ENCODE measurements around the gene ALB. TPM values are rescaled to one million over a fixed set of nuclear protein-coding genes. Genes with fewer than 3 reads are reported as not detected.

Gene ALB
- total RNA-seq, 4 donors from 2014 or later: 84.5 TPM; not detected in 3

- Histone ChIP-seq H3K27me3 (no peaks in the 10 kb centered on the region), H3K9me3 (no peaks in the 10 kb centered on the region), H3K4me1 (no peaks in the 10 kb centered on the region), H3K4me3 (no peak overlapping the region), H3K36me3 (no peaks in the 10 kb centered on the region), H3K27ac (no peak overlapping the region)
- no peak for TF ChIP-seq EP300 (IDR thresholded peaks at IDR 0.05)
- TF ChIP-seq POLR2AphosphoS5 (IDR thresholded peaks at IDR 0.05): no peak
- no peak for TF ChIP-seq POLR2A (IDR thresholded peaks at IDR 0.05)
- TF ChIP-seq CTCF (IDR thresholded peaks at IDR 0.05): no peak
- DNase-seq (ENCODE audit: low spot score in 2 of 2): no peak
- 89% methylated on average over 2 of the region's 2 CpGs for WGBS
Measured at GRCh38 chr4:73407227-73407673, 3.2 kb downstream of the ALB start.

DNA sequence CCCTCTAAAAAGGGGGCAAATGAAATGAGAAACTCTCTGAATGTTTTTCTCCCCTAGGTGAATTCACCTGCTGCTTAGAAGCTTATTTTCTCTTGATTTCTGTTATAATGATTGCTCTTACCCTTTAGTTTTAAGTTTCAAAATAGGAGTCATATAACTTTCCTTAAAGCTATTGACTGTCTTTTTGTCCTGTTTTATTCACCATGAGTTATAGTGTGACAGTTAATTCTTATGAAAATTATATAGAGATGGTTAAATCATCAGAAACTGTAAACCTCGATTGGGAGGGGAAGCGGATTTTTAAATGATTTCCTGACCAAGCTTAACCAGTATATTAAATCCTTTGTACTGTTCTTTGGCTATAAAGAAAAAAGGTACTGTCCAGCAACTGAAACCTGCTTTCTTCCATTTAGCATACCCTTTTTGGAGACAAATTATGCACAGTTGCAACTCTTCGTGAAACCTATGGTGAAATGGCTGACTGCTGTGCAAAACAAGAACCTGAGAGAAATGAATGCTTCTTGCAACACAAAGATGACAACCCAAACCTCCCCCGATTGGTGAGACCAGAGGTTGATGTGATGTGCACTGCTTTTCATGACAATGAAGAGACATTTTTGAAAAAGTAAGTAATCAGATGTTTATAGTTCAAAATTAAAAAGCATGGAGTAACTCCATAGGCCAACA lies 4.2 kb downstream of the ALB start:
- no peak for TF ChIP-seq POLR2A (IDR thresholded peaks at IDR 0.05)
- H3K4me1 ChIP-seq: no peaks in the 10 kb centered on the region
- no peaks in the 10 kb centered on the region for H3K27me3 ChIP-seq
- DNase-seq (ENCODE audit: low spot score in 2 of 2): no peak
- no peaks in the 10 kb centered on the region for H3K9me3 ChIP-seq
- WGBS: 82% methylated on average over 4 of the region's 4 CpGs
- H3K4me3 ChIP-seq: no peak overlapping the region
- H3K36me3 ChIP-seq: no peaks in the 10 kb centered on the region
- H3K27ac ChIP-seq: no peak overlapping the region

DNA sequence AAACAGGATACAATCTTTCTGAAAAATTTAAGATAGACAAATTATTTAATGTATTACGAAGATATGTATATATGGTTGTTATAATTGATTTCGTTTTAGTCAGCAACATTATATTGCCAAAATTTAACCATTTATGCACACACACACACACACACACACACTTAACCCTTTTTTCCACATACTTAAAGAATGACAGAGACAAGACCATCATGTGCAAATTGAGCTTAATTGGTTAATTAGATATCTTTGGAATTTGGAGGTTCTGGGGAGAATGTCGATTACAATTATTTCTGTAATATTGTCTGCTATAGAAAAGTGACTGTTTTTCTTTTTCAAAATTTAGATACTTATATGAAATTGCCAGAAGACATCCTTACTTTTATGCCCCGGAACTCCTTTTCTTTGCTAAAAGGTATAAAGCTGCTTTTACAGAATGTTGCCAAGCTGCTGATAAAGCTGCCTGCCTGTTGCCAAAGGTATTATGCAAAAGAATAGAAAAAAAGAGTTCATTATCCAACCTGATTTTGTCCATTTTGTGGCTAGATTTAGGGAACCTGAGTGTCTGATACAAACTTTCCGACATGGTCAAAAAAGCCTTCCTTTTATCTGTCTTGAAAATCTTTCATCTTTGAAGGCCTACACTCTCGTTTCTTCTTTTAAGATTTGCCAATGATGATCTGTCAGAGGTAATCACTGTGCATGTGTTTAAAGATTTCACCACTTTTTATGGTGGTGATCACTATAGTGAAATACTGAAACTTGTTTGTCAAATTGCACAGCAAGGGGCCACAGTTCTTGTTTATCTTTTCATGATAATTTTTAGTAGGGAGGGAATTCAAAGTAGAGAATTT lies 5.2 kb downstream of the ALB start:
- no peak for TF ChIP-seq POLR2A (IDR thresholded peaks at IDR 0.05)
- TF ChIP-seq EP300 (IDR thresholded peaks at IDR 0.05): no peak
- TF ChIP-seq CTCF (IDR thresholded peaks at IDR 0.05): no peak
- no peak for TF ChIP-seq POLR2AphosphoS5 (IDR thresholded peaks at IDR 0.05)
- DNase-seq (ENCODE audit: low spot score in 2 of 2): no peak
- WGBS: 77% methylated on average over 6 of the region's 6 CpGs

GRCh38 chr4:73409978-73410548 lies 6.0 kb downstream of the ALB start:
- TF ChIP-seq EP300 (IDR thresholded peaks at IDR 0.05) (no peak), POLR2A (IDR thresholded peaks at IDR 0.05) (no peak), CTCF (IDR thresholded peaks at IDR 0.05) (no peak), POLR2AphosphoS5 (IDR thresholded peaks at IDR 0.05) (no peak)
- H3K4me3 ChIP-seq: no peak overlapping the region
- H3K27ac ChIP-seq: no peak overlapping the region
- no peak for DNase-seq (ENCODE audit: low spot score in 2 of 2)
- no peaks in the 10 kb centered on the region for H3K9me3 ChIP-seq
- WGBS: 86% methylated on average over 8 of the region's 8 CpGs
- H3K27me3 ChIP-seq: no peaks in the 10 kb centered on the region
- H3K36me3 ChIP-seq: no peaks in the 10 kb centered on the region
- no peaks in the 10 kb centered on the region for H3K4me1 ChIP-seq

More for the DNA sequence above, 5.2 kb downstream of the ALB start:
- H3K27me3 ChIP-seq: no peaks in the 10 kb centered on the region
- H3K9me3 ChIP-seq: no peaks in the 10 kb centered on the region
- H3K4me1 ChIP-seq: no peaks in the 10 kb centered on the region
- H3K36me3 ChIP-seq: no peaks in the 10 kb centered on the region
- H3K4me3 ChIP-seq: no peak overlapping the region
- H3K27ac ChIP-seq: no peak overlapping the region

DNA sequence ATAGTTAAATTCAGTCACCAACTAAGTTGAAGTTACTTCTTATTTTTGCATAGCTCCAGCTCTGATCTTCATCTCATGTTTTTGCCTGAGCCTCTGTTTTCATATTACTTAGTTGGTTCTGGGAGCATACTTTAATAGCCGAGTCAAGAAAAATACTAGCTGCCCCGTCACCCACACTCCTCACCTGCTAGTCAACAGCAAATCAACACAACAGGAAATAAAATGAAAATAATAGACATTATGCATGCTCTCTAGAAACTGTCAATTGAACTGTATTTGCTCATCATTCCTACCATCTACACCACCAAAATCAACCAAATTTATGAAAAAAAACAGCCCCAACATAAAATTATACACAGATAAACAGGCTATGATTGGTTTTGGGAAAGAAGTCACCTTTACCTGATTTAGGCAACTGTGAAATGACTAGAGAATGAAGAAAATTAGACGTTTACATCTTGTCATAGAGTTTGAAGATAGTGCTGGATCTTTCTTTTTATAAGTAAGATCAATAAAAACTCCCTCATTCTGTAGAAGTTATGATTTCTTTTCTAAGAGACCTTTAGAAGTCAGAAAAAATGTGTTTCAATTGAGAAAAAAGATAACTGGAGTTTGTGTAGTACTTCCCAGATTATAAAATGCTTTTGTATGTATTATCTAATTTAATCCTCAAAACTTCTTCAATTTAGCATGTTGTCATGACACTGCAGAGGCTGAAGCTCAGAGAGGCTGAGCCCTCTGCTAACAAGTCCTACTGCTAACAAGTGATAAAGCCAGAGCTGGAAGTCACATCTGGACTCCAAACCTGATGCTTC lies 7.0 kb downstream of the ALB start:
- H3K27ac ChIP-seq: no peak overlapping the region
- H3K4me1 ChIP-seq: no peaks in the 10 kb centered on the region
- no peak overlapping the region for H3K4me3 ChIP-seq
- H3K36me3 ChIP-seq: no peaks in the 10 kb centered on the region
- H3K27me3 ChIP-seq: no peaks in the 10 kb centered on the region
- 88% methylated on average over 3 of the region's 3 CpGs for WGBS
- no peaks in the 10 kb centered on the region for H3K9me3 ChIP-seq
- no peak for DNase-seq (ENCODE audit: low spot score in 2 of 2)
- TF ChIP-seq CTCF (IDR thresholded peaks at IDR 0.05): no peak
- TF ChIP-seq POLR2A (IDR thresholded peaks at IDR 0.05): no peak
